Endothelial cell of umbilical vein (primary cell): ENCODE measurements around the gene ACAA2. TPM values are rescaled to one million over a fixed set of nuclear protein-coding genes. Genes with fewer than 3 reads are reported as not detected.

Source experiments
- BruUV-seq: library from RNA; stranded (reverse); fragments of 400-500 nt; replicated peaks from 2 replicates; lab custom pipeline; 2021; lab: Mats Ljungman, UMichigan
- CTCF ChIA-PET: fragments of 300-600, 350-600 bp; sonication (Branson Sonifier 250); formaldehyde crosslinking; loops from one replicate; lab custom pipeline; 2021; ENCODE audit warnings: antibody characterized with exemption, inconsistent platforms; lab: Charles Lee
- POLR2A ChIA-PET: fragments of 300-600, 350-600 bp; sonication (Branson Sonifier 250); formaldehyde crosslinking; loops from one replicate; lab custom pipeline; 2021; ENCODE audit warnings: antibody characterized with exemption, inconsistent platforms; lab: Charles Lee
- DNase-seq: peaks from one replicate; pipeline ENCODE4 v3.0.0-alpha.2; 2011; ENCODE audit warnings: low read depth, low spot score
- FAIRE-seq: peaks from 2 replicates; lab custom pipeline; 2011; peaks lifted over from hg19 to GRCh38; lab: Jason Lieb, UNC
- H2AFZ ChIP-seq: 2 replicates; pipeline ENCODE4 v1.6.0; 2012; ENCODE audit warnings: low read depth, low read length, control low read depth, inconsistent platforms
- H3K27ac ChIP-seq: 2 replicates; pipeline ENCODE4 v1.5.1; 2011; ENCODE audit warnings: low read depth, mild to moderate bottlenecking, control low read depth, low read length, moderate library complexity; ENCODE audit not compliant: insufficient read depth
- H3K27me3 ChIP-seq, 2 experiments: 2 replicates each; pipeline versions ENCODE4 v1.6.0 to v1.6.1; 2011; ENCODE audit warnings: low read length in 2 of 2, mixed read lengths in 1 of 2; ENCODE audit not compliant: control insufficient read depth in 2 of 2, insufficient read depth in 2 of 2
- H3K36me3 ChIP-seq, 2 experiments: 2 replicates in 1 of 2; 3 replicates in 1 of 2; pipeline ENCODE4 v1.5.1; 2011; ENCODE audit warnings: low read length in 2 of 2, mild to moderate bottlenecking in 1 of 2, moderate library complexity in 1 of 2; ENCODE audit not compliant: control insufficient read depth in 2 of 2, insufficient read depth in 2 of 2; ENCODE audit errors: extremely low read depth in 1 of 2
- H3K4me1 ChIP-seq: 3 replicates; pipeline ENCODE4 v1.5.1; 2011; ENCODE audit warnings: mild to moderate bottlenecking, low read length; ENCODE audit not compliant: control insufficient read depth, insufficient read depth; ENCODE audit errors: extremely low read depth
- H3K4me2 ChIP-seq: 2 replicates; pipeline ENCODE4 v1.6.1; 2011; ENCODE audit warnings: low read length, control low read depth, mixed read lengths; ENCODE audit not compliant: insufficient read depth
- H3K4me3 ChIP-seq, 3 experiments: fragments of 200-600 bp in 1 of 3; sonication (generic), shearing (Covaris generic) in 1 of 3; replicated peaks in 1 of 3; 2 replicates each; pipeline ENCODE4 v1.5.1; 2011 to 2016; ENCODE audit warnings: control low read depth in 3 of 3, low read length in 3 of 3, mild to moderate bottlenecking in 2 of 3, inconsistent platforms in 1 of 3, low read depth in 1 of 3, moderate library complexity in 1 of 3; ENCODE audit not compliant: insufficient read depth in 1 of 3
- H3K79me2 ChIP-seq: 2 replicates; pipeline ENCODE4 v1.6.0; 2012; ENCODE audit warnings: low read length, inconsistent platforms; ENCODE audit not compliant: control insufficient read depth, insufficient read depth
- H3K9ac ChIP-seq: replicated peaks from 2 replicates; pipeline ENCODE3; 2011; ENCODE audit warnings: low read length, control low read depth; ENCODE audit not compliant: insufficient read depth; ENCODE audit errors: extremely low read depth
- H3K9me1 ChIP-seq: replicated peaks from 3 replicates; pipeline ENCODE4 v1.6.0; 2011; ENCODE audit warnings: mild to moderate bottlenecking, low read length; ENCODE audit not compliant: control insufficient read depth, insufficient read depth; ENCODE audit errors: extremely low read depth
- H3K9me3 ChIP-seq: replicated peaks from 2 replicates; pipeline ENCODE4 v1.5.1; 2012; ENCODE audit warnings: low read length, inconsistent platforms; ENCODE audit not compliant: control insufficient read depth, insufficient read depth
- H4K20me1 ChIP-seq: replicated peaks from 2 replicates; pipeline ENCODE3; 2011; ENCODE audit warnings: mild to moderate bottlenecking, low read length; ENCODE audit not compliant: control insufficient read depth, insufficient read depth; ENCODE audit errors: extremely low read depth
- EZH2 ChIP-seq: IDR thresholded peaks from 2 replicates; pipeline ENCODE4 v1.6.1; 2012; ENCODE audit warnings: borderline replicate concordance, low read depth, mild to moderate bottlenecking, moderate library complexity, low read length, inconsistent platforms; ENCODE audit not compliant: severe bottlenecking
- FOS ChIP-seq: IDR thresholded peaks from 2 replicates; pipeline ENCODE4 v1.6.1; 2011; ENCODE audit warnings: mild to moderate bottlenecking, low read length, moderate library complexity, borderline replicate concordance; ENCODE audit not compliant: insufficient read depth
- GATA2 ChIP-seq: IDR thresholded peaks from 2 replicates; pipeline ENCODE4 v1.7.0; 2011; ENCODE audit warnings: low read depth, mild to moderate bottlenecking, moderate library complexity, mixed read lengths, low read length; ENCODE audit not compliant: insufficient read length, insufficient read depth
- JUN ChIP-seq: IDR thresholded peaks from 2 replicates; pipeline ENCODE4 v1.6.1; 2011; ENCODE audit warnings: borderline replicate concordance, low read depth; ENCODE audit not compliant: insufficient read length, insufficient read depth
- MYC ChIP-seq: IDR thresholded peaks from one replicate; pipeline ENCODE4 v1.6.1; 2011; ENCODE audit warnings: mild to moderate bottlenecking, low read depth, low read length
- POLR2A ChIP-seq: IDR thresholded peaks from 2 replicates; pipeline ENCODE4 v1.6.1; 2012; ENCODE audit warnings: low read depth, mild to moderate bottlenecking, control low read depth, low read length
- POLR2AphosphoS5 ChIP-seq: IDR thresholded peaks from 2 replicates; pipeline ENCODE4 v1.6.1; 2012; ENCODE audit warnings: low read depth, mild to moderate bottlenecking, control low read depth, low read length, moderate library complexity; ENCODE audit not compliant: insufficient read depth
- dilution Hi-C: fragments of 300-500 bp; cut with MboI; formaldehyde crosslinking; loops from one replicate; pipeline ENCODE4 v1.15.0; 2019; ENCODE audit warnings: low sequenced_read_pairs; ENCODE audit not compliant: extremely low pct_ligation_motif_present
- intact Hi-C: fragments of 100-400 bp; cut with micrococcal nuclease; formaldehyde crosslinking; loops from one replicate; pipeline ENCODE4 v1.10.0; 2022
- polyA plus RNA-seq, 4 experiments: library from polyadenylated mRNA; depleted of rRNA in 3 of 4; stranded (reverse) in 3 of 4; unstranded in 1 of 4; fragments of >200 nt; gene quantifications; 2 replicates each; pipeline versions ENCODE4 v1.2.1 to v1.2.3, GENCODE V29; 2011 to 2012; ENCODE audit warnings: missing spikeins in 1 of 4
- total RNA-seq: library from RNA; stranded (reverse); gene quantifications from 2 replicates; pipeline ENCODE4 v1.2.3, GENCODE V29; 2021
- TF ChIP-seq, protein P1 (sequence below): IDR thresholded peaks from 2 replicates; pipeline ENCODE4 v1.6.1; 2011; ENCODE audit not compliant: insufficient read depth, insufficient read length
- TF ChIP-seq, protein P2 (sequence below), 2 donors: IDR thresholded peaks; 1 replicate in 1 of 2; 2 replicates in 1 of 2; pipeline ENCODE4 v1.5.1; 2011; ENCODE audit warnings: low read length in 2 of 2, mild to moderate bottlenecking in 2 of 2, moderate library complexity in 2 of 2, control low read depth in 1 of 2, inconsistent platforms in 1 of 2, low read depth in 1 of 2; ENCODE audit not compliant: insufficient read depth in 1 of 2; ENCODE audit errors: extremely low read depth in 1 of 2

ACAA2 gene
- total and polyA plus RNA-seq, 2 donors (not counting 3 experiments of a cell fraction or from before 2014, with no cell fraction given) = 18.6 to 44.9 TPM

DNA sequence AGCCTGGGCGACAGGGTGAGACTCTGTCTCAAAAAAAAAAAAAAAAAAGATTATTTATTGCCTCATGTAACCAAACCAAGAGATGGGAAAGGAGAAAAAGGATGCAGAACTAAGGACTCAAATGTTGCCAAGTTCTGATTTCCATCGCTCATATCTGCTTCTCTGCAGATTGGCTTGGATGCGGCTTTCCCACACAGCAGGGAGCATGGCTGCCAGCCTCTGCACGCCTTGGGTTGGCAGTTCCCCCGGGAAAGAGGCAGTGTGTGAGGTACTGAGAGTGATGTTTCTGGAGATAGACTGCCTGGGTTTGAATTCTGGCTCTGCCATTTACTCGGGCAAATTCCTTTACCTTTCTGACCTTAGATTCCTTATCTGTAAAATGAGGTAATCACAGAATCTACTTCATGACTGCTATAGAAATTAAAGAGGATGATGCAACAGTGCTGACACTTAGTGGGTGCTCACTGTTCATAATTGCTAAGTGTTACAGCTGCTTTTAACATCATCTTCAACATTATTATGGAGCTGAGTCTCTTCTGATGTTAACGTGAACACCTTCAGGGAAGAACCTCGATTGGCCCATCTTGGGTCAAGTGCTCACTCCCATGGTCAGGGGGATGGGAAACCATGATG, 68.8 kb downstream of the ACAA2 start:
- H3K9me1 ChIP-seq = no peaks in the 10 kb centered on the region
- H3K79me2 ChIP-seq = no peaks in the 10 kb centered on the region
- TF ChIP-seq, protein P1, sequence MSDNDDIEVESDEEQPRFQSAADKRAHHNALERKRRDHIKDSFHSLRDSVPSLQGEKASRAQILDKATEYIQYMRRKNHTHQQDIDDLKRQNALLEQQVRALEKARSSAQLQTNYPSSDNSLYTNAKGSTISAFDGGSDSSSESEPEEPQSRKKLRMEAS = no peak
- intact Hi-C loops (no loop called here), dilution Hi-C loops (no loop called here)
- CTCF ChIA-PET = interaction anchor here (1.2 to 1.8 kb wide), 2 partner anchors 10 to 234 kb away, joined by 3 to 4 read pairs; no protein-coding TSS in a partner anchor
- DNase-seq (no peak), FAIRE-seq (no peak)
- no peak overlapping the region for H3K4me3 ChIP-seq
- H2AFZ ChIP-seq = no peak overlapping the region
- peaks cover 3% of the 10 kb centered on the region in 2 experiments for H3K27me3 ChIP-seq
- no peak overlapping the region for H3K9ac ChIP-seq
- no peaks in the 10 kb centered on the region for H3K36me3 ChIP-seq
- H3K4me2 ChIP-seq = no peak overlapping the region
- POLR2A ChIA-PET = no interaction called here
- H3K4me1 ChIP-seq = peaks cover 17% of the 10 kb centered on the region
- H4K20me1 ChIP-seq = no peaks in the 10 kb centered on the region
- H3K27ac ChIP-seq = no peak overlapping the region
- BruUV-seq = no TSS peak
- H3K9me3 ChIP-seq = no peaks in the 10 kb centered on the region

DNA sequence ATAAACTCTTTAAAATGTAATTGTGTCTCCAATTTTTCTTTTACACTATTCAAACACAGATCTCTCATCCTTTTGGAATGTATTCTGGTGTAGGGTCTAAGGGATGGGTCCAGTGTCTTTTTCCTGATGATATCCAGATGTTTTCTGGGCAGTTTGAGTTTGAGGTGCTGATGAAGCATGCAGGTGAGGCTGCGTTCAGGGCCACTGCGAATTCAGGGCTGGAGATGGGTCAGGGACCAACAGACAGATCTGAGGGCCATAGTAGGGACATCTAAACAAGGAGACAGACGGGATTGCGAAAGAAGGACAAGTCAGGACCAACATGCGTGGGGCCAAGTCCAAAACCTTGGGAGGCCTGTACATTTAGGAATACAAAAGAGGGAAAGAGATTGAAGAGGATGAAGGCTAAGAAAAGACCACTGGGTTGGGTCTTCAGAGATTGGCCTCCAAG, 70.2 kb downstream of the ACAA2 start:
- dilution Hi-C loops = no loop called here
- H3K27ac ChIP-seq = no peak overlapping the region
- CTCF ChIA-PET = no interaction called here

More for the DNA sequence above, 70.2 kb downstream of the ACAA2 start:
- no TSS peak for BruUV-seq
- H3K27me3 ChIP-seq = peaks cover 3 to 5% of the 10 kb centered on the region in 2 experiments
- TF ChIP-seq POLR2AphosphoS5 (no peak), POLR2A (no peak), MYC (no peak), EZH2 (no peak), FOS (no peak), JUN (no peak), GATA2 (no peak)
- TF ChIP-seq, protein P2, sequence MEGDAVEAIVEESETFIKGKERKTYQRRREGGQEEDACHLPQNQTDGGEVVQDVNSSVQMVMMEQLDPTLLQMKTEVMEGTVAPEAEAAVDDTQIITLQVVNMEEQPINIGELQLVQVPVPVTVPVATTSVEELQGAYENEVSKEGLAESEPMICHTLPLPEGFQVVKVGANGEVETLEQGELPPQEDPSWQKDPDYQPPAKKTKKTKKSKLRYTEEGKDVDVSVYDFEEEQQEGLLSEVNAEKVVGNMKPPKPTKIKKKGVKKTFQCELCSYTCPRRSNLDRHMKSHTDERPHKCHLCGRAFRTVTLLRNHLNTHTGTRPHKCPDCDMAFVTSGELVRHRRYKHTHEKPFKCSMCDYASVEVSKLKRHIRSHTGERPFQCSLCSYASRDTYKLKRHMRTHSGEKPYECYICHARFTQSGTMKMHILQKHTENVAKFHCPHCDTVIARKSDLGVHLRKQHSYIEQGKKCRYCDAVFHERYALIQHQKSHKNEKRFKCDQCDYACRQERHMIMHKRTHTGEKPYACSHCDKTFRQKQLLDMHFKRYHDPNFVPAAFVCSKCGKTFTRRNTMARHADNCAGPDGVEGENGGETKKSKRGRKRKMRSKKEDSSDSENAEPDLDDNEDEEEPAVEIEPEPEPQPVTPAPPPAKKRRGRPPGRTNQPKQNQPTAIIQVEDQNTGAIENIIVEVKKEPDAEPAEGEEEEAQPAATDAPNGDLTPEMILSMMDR (IDR thresholded peaks at IDR 0.05; ENCODE audit: extremely low read depth in 1 of 2, insufficient read depth in 1 of 2, low read depth in 1 of 2, low read length in 2 of 2) = no peak
- TF ChIP-seq, protein P1 = no peak
- no peak overlapping the region for H2AFZ ChIP-seq
- H3K79me2 ChIP-seq = no peaks in the 10 kb centered on the region
- DNase-seq (no peak), FAIRE-seq (no peak)
- no peaks in the 10 kb centered on the region for H3K36me3 ChIP-seq
- H3K9me1 ChIP-seq = no peaks in the 10 kb centered on the region
- H3K4me3 ChIP-seq = no peak overlapping the region
- H3K4me2 ChIP-seq = no peak overlapping the region
- H3K4me1 ChIP-seq = peaks cover 9% of the 10 kb centered on the region
- H3K9ac ChIP-seq = no peak overlapping the region
- no peaks in the 10 kb centered on the region for H4K20me1 ChIP-seq
- no peaks in the 10 kb centered on the region for H3K9me3 ChIP-seq
- intact Hi-C loops = no loop called here
- POLR2A ChIA-PET = no interaction called here
